GM19239 (cell line): ENCODE data around the gene VPS50.

Experiments used
- DNase-seq: peaks from one replicate; pipeline ENCODE4 v3.0.0; 2011; ENCODE audit warnings: low spot score; ENCODE audit not compliant: insufficient read length
- FAIRE-seq: peaks from 2 replicates; lab custom pipeline; 2011; peaks lifted over from hg19 to GRCh38; lab: Jason Lieb, UNC

Gene VPS50

DNA sequence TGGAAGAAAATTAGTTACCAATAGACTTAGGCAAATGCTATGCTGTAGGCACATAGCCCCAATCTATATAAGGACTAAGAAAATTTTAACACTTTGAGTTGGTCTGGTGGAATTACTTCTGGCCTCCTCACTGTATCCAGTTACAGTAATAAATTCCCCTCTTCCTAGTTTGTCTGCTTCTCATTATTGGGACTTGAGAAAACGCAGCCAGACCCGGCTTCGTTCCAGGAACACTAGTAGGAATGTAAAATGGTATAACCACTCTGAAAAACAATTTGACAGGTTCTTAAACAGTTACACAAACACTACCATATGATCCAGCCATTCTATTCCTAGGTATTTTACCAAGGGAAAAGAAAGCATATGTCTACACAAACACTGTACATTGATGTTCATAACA lies 150.2 kb downstream of the VPS50 start:
- no peak for DNase-seq
- no peak for FAIRE-seq

DNA sequence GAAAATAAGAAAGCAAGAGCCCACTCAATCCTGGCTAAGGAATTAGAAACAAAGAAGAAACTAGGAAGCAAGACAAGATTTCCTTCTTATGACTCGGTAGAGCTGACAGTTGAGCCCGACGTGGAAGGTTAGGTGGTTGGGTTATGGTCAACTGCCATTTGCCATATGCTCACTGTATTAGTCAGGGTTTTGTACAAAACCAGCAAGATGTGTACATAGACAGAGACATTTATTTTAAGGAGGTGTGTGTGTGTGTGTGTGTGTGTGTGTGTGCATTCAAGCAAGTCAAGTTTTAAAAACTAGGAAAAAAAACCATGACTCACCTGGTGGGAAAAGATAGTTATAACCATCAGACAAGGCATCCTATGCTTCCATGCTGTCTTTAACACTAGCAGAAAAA lies 158.5 kb downstream of the VPS50 start:
- DNase-seq (no peak), FAIRE-seq (no peak)

DNA sequence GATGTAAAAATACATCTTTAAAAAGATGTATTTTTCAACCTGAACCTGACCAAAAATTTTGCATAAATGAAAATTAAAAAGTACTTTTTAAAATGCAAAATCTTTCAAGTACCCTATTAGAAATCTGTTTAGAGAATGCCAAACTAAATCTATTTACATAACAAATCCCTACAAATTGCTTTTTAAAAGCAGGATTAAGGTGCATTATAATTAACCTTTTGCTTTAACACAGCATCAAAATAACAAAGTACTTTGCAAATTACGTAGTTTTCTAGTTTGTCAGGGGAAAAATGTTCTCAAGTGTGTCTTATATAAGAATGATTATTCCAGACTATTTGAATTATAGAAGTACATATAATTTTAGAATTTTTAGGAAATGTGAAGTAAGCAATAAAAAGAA lies 160.8 kb downstream of the VPS50 start:
- no peak for DNase-seq
- FAIRE-seq = no peak

DNA sequence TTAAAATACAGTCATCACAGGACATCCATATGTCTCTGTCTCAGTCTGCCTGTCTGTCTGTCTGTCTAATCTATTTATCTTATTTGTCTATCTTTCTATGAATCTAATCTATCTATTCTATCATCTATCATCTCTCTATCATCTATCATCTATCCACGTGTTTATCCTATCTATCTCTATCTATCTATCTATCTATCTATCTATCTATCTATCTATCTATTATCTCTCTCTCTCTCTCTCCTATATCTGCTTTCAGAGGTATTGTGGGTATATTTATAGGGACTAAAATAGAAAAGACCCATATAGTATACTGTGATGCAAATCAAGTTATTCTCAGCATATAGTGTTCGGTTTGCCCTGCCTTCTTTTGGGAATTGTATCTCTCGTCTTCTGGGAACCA lies 167.5 kb downstream of the VPS50 start:
- no peak for FAIRE-seq
- DNase-seq = no peak

DNA sequence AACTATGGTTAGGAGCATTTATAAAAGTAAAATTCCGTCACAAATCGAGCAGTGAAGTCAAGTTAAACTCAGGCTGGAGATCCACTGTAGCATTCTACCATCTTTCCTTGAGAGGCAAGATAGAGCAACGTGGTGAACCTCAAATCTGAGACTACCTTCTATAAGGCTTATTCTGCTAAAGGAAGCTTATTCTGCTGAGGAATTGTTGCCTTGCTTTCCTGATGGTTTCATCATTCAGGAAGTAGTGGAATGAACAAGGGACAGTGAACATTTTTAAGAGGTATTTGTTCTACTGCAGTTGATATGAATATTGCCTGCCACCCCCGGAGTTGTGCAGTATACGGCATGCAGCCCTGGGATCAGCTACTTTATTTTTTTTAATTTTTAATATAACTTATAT lies 170.8 kb downstream of the VPS50 start:
- DNase-seq = no peak
- no peak for FAIRE-seq

DNA sequence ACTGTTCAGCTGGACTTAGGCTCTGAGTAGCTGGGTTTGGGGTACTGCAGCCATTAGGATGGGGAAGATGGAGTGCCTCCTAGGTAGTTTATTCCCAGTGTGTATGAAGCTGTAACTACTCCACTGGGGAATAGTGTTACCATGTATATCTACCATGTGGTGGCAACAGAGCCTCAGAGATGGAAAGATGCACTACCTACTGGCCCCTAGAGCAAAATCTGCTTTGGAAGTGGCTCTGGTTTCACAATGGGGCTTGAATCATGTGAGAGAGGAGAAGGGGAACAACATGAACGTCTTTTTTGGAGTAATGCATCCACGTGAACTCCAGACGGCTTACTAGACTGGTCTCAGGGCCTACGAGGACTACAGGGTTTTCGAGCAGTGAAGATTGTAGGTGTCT lies 175.1 kb downstream of the VPS50 start:
- FAIRE-seq (no peak), DNase-seq (no peak)

DNA sequence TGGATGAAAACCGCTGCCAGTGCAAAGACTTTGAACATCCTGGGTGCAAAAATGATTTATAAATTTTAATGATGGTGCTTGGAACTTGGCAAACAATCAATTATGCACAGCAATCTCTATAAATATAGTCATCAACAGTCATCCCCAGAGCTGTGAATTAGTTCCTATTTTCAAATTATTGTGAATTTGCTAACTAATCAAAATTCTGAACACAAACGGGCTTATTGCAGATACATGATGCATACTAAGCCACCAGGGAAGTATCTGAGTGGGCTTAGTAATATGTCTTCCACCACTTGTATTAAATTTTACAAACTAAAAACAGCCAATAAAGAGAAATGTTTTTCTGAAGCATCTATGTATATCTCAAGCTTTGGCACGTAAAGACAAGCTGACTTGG lies 177.2 kb downstream of the VPS50 start:
- FAIRE-seq (no peak), DNase-seq (no peak)
